Melanocyte of skin (primary cell): ENCODE measurements around the gene MACF1. TPM values are rescaled to one million over a fixed set of nuclear protein-coding genes. Genes with fewer than 3 reads are reported as not detected.

Source experiments
- total RNA-seq, 2 donors: library from RNA; depleted of rRNA; stranded (reverse); fragments of >200 nt; gene quantifications; 2 replicates each; pipeline ENCODE4 v1.2.3, GENCODE V29; 2012

MACF1 gene, protein sequence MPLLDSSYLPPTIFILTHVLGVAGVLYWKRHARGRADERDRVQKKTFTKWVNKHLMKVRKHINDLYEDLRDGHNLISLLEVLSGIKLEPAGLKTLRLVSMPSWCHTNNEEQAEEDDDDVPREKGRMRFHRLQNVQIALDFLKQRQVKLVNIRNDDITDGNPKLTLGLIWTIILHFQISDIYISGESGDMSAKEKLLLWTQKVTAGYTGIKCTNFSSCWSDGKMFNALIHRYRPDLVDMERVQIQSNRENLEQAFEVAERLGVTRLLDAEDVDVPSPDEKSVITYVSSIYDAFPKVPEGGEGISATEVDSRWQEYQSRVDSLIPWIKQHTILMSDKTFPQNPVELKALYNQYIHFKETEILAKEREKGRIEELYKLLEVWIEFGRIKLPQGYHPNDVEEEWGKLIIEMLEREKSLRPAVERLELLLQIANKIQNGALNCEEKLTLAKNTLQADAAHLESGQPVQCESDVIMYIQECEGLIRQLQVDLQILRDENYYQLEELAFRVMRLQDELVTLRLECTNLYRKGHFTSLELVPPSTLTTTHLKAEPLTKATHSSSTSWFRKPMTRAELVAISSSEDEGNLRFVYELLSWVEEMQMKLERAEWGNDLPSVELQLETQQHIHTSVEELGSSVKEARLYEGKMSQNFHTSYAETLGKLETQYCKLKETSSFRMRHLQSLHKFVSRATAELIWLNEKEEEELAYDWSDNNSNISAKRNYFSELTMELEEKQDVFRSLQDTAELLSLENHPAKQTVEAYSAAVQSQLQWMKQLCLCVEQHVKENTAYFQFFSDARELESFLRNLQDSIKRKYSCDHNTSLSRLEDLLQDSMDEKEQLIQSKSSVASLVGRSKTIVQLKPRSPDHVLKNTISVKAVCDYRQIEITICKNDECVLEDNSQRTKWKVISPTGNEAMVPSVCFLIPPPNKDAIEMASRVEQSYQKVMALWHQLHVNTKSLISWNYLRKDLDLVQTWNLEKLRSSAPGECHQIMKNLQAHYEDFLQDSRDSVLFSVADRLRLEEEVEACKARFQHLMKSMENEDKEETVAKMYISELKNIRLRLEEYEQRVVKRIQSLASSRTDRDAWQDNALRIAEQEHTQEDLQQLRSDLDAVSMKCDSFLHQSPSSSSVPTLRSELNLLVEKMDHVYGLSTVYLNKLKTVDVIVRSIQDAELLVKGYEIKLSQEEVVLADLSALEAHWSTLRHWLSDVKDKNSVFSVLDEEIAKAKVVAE (N-terminal part only)
- 100 to 1,000 TPM; 123 to 146 TPM for total RNA-seq

DNA sequence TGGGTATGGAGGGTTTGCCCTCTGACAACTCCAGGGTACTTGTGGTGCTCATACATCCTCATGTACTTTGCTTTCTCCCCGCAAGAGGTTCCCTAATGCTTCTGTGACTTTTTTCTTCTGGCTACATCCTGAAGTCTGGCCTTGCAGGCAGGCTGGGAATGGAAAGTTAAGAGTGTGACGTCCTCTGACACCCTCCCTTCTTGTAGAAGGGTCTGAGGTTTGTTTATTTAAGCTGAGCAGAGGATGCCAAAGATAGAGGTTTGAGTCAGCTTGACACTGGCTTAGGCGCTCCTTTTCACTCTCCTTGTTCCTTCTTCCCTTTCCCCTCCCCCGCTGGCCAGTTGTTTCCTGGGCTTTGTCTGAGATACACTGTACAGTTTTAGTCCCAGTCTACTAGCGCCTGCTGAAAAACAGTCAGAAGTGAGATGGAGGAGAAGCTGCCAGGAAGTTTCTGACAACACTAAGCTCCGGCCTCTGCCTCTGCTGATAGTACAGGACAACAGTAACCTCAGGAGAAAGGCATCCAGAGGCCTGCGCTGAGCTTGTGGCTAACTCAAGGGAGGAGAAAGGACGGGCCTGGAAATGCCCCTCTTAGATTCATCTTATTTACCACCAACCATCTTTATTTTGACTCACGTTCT, at the start of gene MACF1:
Gene MACF1, plus strand, starts transcription at position 255 of the 641 bp plus-strand sequence. Its CDS starts 328 bp downstream, at position 583.

DNA sequence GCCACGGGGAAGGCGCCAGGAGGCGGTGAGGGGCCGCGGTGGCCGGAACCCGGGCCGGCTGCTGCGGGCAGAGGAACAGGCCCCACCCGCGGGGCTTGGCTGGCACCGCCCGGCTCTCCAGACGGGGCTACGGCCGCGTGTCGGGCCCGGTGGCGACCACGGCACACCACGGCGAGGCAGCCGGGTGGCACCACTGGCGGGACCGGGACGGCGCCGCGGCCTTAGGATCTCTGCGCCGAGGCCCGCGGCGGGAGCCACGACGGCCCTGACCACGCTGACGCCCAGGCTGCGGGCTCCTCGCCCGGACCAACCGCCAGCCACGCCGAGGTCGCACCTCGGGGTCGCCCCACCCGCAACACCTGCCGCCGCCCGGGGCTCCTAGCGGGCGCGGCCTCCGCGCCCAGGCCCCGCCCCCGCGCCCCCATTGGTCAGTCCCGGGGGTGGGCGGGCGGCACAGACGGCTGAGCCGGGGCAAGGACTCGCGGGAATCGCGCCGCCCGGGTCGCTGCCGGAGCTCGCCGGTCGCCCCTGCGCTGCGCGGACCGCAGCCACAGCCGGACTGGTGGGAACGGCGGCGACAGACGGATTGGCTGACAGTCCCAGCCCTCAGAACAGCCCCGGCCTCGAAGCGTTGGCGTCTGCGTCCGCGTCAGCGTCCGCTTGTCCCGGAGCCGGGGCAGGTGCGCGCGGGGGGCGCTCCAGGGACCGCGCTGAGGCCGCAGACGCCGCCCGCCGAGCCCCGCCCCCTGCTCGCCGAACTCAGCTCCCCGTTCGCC, 286.8 kb downstream of the MACF1 start, which contains the start of gene BMP8A:
Gene BMP8A, plus strand, starts transcription at position 491 of the 776 bp plus-strand sequence. CDS start 356 bp downstream, outside the sequence.

Other genes with a start within 250 kb of the MACF1 start
- gene AKIRIN1, start 213.4 kb upstream of the MACF1 start, total RNA-seq = 10 to 100 TPM; 52.7 to 72.3 TPM
- 100 to 1,000 TPM; 199 to 239 TPM for gene NDUFS5, start 178.3 kb upstream of the MACF1 start, total RNA-seq